Ramos (cell line): ENCODE data around the gene AHR.

ENCODE experiments used
- in situ Hi-C: fragments of 300-500 bp; cut with MboI; formaldehyde crosslinking; loops from one replicate; pipeline ENCODE4 v1.14.3; 2022; ENCODE audit warnings: low sequenced_read_pairs; ENCODE audit not compliant: unreplicated experiment

AHR gene

DNA sequence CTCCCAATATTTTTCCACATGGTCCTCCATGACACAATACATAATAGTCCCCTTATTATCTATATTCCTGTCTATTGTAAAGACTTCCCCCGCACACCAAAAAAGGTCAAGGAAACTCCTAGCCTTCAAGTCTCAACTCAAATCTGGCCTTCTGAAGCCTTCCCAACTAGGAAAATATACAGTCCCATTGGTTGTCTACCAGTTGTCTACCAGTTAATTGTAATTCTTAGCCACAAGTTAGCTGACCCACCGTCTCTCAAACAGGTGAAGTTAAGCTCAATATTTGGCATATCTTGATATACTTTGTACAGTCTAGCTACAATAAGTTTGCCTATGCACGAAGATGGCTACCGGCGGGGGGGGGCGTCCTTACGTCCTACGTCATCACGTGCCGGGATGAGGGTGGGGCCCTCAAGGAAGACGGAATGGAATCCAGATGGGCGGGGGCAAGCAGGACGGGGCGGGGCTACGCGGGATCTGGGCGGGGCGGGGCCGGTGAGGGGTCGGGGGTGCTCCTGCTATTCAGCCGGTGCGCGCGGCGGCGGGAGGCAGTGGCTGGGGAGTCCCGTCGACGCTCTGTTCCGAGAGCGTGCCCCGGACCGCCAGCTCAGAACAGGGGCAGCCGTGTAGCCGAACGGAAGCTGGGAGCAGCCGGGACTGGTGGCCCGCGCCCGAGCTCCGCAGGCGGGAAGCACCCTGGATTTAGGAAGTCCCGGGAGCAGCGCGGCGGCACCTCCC lies at the start of gene AHR:
AHR (plus strand) TSS at position 551 of the 738 bp plus-strand sequence. CDS start 613 bp downstream, outside the sequence.
- in situ Hi-C loops, result no loop called here

DNA sequence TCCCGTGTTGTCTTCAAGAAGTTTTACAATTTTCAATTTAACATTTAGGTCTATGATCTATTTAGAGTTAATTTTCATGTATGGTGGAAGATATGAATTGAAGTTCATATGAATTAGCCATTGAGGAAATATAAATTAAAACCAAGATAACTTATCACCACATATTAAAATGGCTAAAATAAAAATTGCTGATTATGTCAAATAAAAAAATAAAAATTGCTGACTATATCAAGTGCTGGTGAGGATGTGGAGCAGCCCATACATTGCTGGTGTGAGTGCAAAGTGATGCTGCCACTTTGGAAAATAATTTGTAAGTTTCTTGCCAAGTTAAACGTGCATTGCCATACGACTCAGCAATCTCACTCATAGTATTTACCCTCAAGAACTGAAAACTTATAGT lies 44.6 kb upstream of the AHR start:
- in situ Hi-C loops, result no loop called here

DNA sequence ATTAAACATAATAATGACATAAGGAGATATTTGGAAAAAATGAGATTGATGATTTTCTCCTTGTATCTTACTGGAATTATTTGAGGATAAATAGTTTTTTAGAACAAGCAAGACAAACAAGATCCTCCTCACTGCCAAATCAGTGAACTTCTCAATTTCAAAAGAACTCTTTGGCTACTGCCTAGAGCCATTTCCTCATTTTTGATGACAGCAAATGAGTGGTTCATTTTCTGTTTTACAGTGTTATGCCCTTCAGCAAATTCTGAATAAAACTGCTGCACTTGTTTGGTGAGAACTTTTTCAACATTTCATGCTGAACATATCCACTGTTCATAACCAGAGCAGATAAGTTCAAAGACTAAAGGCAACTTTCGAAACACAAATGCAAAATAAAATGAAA lies 42.5 kb upstream of the AHR start:
- in situ Hi-C loops, result no loop called here

DNA sequence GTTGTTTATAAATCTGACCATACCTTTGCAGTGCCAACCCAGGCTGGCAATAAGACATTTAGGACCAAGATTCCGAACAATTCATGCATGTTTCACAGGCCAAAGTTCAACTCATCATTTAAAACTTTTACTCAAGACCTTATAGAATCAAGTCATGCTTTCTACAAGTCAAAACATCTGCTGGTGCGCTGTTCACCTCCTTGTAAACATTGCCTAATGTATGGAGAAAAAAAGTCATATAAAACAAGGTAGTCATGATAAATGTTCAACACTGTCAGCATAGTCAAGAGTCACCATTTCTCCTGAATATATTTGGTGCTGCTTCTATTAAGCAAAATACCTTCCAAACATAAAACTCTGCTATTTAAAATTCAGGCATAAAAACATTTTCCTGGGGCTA lies 42.1 kb upstream of the AHR start:
- in situ Hi-C loops, result no loop called here

DNA sequence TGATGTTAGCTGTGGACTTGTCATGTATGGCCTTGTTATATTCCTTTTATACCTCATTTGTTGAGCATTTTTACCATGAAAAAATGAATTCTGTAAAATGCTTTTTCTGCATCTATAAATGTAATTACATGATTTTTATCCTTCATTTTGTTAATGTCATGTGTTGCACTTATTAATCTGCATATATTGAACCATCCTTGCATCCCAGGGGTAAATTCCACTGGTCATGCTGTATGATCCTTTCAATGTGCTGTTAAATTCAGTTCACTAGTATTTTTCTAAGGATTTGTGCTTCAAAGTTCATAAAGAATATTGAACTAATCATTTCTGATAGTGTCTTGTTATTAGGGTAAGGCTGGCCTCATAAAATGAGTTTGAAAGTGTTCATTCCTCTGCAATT lies 31.9 kb upstream of the AHR start:
- in situ Hi-C loops, result no loop called here

DNA sequence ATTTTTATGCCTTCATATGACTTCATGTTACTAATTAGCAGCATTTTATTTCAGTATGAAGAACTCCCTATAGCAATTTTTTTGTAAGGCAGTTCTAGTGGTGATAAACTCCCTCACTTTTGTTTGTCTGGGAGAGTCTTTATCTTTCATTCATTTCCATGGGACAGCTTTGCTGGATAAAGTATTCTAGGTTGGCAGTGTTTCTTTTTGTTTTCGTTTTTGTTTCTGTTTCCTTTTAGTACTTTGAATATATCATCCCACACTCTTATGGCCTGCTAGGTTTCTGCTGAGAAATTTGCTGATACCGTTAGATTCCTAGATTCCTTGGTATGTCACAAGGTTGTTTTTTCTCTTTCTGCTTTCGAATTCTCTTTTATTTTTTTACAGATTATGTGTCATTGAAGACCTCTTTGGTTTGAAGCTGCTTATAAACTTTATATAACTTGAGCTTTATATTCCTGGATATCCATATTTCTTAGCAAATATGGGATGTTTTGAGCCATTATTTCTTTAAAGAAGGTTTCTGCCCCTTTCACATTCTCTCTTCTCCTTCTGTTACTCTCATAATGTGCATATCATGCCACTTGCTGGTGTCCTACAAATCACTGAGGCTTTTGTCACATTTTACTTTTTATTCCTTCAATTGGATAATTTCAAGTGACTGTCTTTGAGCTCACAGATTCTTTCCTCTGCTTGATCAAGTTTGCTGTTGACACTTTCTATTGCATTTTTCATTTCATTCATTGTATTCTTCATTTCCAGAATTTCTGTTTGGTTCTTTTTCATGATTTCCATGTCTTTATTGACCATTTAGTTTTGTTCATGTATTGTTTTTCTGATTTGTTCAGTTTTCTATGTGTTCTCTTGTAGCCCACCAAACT lies 28.9 kb upstream of the AHR start:
- in situ Hi-C loops, result no loop called here

DNA sequence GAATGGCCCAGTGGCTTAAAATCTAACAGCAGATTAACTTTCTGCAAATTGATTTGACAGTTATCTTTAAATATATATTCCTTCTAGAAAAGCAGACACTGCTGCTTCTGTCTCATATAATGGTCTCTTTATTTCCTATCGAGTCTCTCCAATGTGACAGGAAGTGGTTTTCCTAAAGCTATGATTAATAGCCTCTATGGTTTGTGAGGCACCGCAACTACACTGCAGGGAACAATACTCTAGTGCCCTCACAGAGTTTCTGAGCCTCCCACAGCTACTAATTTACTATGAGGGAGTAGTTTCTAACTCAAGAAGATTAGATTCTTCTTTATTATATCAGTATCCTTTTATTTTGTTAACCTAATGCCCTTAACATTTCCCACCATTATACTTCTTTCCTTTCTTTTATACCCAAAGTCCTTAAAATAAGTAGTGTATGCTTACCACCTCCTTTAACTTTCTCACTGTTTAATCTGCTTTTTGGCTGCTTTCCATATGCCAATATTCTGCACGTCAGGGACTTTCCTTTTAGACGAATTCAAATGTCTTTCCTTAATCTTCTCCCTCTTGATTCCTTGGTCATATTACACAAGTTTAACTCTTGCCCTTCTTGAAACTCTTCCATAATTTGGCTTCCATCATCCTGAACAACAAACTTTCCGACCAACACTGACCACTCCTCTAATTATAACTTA lies 23.8 kb upstream of the AHR start:
- in situ Hi-C loops, result no loop called here

DNA sequence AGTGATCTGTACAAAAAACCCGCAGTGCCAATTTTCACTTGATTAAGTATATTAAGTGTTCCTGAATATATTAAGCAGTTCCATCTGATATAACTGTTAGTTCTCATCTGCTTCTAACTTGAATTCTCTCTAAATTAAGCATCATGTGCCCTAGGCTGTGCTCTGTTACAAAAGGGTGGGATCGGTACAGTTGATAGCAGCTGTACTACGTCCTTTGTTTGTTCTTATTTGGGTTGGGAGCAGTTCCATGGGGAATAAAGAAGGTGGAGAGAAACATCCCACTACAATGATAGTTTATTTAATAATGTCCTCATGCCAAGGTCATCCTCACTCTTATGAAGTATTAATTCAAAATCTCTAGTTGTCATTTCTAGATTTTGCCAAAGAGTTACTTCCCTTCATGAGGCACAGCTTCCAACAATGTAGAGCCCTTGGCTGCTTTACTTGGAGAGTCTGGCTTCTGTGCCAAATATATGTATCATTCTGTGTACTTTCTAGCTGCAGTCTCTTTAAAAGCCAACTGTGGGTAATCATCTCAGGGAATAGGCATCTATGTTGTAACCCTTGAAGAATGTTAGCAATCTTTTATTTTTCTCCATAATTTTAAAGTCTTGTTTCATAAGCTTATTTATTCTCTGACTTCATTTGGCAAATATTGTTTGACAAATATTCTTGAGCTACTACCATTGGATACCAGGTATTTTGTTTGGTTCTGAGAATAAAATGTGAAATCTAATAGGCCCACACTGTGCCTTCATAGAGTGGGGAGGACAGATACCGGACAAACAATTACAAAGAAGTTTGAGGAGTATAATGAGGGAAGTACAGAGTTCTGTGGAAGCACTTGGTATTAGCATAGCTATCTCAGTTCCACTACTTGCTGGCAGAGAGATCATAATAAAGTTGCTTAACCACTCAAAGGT lies 22.4 kb upstream of the AHR start:
- in situ Hi-C loops, result no loop called here

DNA sequence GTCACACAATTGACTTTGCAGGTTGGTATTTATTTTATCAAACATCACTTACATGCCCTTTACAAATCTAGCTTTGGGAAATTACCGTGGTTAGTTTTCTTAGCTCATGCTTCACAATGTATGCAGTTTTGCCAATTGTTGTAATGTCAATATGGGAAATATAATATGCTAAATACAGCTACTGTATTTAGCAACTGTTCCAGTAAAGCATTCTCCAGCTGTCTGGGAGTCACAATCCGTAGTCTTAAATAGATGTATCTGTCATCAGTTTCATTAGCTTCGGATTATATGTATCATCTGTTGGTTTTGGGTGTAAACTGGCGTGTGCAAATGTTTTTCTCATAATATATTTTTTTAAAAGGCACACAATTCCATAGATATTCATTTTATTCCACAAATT lies 19.4 kb upstream of the AHR start:
- in situ Hi-C loops, result no loop called here

DNA sequence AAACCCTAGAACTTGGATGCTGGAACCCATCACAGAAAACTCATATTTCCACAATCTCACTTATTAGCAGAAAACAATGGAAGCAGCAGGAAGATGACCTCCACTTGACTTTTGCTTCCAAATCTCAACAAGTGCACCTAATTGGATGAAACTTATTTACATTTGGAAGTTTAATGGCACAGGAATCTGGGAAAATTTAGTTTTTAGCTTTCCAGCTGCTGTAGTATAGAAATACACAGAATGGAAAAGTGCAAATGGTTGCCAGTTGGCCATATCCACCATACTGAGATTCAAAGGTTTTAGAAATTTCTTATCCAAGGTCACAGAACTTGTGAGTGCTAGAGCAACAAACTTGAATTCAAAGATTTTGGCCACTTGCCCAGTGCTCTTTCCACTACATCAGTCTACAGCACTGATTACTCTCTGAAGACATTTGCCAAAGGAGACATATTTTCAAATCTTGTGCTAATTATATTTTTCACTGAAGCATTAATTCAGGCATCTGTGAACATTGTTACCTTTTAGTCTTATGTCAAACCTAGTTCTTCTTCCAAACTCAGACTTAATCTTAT lies 9.3 kb upstream of the AHR start:
- in situ Hi-C loops, result no loop called here

DNA sequence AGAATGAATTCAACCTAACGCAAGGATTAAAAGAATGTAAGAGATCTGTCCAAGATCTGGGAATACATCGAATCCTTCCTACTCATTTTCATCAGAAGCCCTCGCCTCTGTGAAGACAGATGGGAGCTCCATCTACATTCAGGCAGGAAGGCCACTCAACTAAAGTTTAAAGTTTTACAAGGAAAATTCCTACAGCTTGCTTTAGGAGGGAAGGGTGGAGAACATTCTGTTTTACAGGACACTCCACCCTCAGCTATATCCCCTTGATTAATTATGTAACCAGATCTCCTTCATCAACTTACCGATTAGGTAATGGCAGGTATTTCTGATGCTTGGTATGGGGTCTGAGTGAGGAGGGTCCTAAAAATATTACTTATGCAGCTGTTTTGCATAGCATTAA lies 5.6 kb upstream of the AHR start:
- in situ Hi-C loops, result no loop called here

DNA sequence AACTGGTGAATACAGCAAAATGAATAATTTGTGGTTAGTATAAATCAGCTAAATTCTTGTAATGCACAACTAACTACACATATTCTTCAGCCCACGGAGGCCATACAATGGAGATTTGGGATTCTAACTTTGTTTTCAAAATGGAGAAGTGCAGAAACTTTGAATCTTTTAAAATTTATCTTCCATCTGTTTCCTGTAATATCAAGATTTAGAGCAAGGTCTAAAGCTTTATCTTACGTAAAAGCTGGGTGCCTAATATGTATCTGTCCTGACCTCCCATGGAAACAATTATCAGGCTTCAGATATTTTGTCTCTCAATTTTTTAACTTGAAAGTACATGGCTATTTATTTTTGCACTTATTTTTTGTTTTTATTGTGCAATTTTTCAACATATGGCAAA lies 5.0 kb upstream of the AHR start:
- in situ Hi-C loops, result no loop called here

DNA sequence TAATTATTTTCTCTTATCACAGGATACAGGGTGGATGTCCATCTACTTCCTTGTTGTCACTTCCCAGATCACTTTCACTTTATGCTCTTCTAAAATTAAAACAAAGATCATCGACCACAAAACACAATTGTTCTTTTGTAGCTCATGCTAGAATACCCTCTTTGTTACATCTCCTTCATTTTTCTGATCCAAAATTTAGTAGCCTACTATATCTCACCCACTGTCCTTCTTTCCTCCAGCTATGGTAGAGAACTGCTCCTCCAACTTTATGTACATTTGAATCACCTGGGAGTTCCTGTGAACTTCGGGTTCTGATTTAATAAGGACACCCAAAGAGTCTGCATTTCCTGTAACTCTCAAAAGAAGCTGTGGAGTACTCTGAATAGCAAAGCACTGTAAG lies 1.2 kb upstream of the AHR start:
- in situ Hi-C loops, result no loop called here

DNA sequence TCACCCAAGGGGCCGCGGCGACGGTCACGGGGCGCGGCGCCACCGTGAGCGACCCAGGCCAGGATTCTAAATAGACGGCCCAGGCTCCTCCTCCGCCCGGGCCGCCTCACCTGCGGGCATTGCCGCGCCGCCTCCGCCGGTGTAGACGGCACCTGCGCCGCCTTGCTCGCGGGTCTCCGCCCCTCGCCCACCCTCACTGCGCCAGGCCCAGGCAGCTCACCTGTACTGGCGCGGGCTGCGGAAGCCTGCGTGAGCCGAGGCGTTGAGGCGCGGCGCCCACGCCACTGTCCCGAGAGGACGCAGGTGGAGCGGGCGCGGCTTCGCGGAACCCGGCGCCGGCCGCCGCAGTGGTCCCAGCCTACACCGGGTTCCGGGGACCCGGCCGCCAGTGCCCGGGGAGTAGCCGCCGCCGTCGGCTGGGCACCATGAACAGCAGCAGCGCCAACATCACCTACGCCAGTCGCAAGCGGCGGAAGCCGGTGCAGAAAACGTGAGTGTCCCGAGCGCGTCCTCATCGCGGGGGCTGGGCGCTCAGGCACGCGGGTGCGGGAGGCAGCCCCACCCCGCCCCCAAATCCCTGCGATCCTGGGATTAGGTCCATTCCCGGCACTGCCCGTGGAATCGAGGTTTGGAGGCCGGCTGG lies 509 bp downstream of the AHR start:
- in situ Hi-C loops, result no loop called here

DNA sequence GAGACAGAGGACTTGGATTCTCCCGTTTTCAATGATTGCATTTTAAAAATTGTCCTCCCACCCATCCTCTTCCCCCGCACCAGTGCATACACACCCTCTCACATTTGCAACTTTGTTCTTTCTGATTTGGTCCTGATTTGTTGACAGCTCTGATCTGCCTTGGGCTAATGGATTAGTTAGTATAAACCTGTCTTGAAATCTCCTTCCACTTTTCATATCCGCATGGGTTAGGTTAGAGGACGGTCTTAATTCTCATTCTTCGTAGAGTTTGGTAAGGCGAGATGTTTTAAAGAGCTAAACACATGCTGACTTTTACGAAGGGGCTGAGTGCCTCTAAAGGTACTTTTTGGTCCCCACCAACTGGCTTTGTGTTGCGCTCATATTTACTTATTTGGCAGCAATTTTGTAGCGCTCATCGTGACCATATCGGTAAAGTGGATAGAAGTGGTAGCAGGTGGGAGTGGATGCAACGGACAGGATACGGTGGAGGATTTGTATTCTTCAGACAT lies 1.1 kb downstream of the AHR start:
- in situ Hi-C loops, result no loop called here

DNA sequence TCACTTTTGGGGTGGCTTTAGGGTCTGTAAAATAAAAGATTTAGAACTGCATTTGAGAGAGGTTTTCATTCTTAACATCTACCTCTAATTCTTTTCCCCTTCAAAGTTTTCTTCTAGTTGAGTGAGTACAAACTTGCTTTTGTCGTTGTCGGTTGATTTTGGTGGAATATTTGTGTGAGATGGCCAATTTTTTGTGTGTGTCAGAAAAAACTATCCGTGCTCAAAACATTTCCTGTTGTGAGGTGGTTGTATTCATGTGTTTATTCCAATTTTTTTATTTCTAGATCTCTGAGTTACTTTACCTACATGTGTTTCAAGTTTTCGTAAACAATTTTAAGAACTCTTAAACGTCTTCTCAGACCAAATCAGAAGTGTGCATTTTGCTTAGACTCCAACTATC lies 1.6 kb downstream of the AHR start:
- in situ Hi-C loops, result no loop called here

DNA sequence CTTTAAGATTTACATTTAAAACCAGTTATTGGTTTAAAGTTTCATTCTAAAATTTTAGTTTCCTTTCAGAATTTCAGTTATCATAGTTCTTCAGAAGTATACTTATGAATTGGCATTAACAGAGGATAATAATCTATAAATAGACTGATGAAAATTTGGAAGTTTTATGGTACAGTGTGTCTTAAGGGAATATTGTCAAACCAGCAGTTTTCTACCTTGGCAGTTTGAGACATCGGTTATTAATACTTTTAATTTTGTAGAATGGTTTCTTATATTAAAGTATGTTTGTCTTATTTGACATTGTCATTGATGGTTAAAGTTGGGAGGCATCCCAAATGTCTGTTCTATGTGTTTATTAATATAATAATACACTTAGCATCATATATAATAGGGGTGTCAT lies 2.0 kb downstream of the AHR start:
- in situ Hi-C loops, result no loop called here

DNA sequence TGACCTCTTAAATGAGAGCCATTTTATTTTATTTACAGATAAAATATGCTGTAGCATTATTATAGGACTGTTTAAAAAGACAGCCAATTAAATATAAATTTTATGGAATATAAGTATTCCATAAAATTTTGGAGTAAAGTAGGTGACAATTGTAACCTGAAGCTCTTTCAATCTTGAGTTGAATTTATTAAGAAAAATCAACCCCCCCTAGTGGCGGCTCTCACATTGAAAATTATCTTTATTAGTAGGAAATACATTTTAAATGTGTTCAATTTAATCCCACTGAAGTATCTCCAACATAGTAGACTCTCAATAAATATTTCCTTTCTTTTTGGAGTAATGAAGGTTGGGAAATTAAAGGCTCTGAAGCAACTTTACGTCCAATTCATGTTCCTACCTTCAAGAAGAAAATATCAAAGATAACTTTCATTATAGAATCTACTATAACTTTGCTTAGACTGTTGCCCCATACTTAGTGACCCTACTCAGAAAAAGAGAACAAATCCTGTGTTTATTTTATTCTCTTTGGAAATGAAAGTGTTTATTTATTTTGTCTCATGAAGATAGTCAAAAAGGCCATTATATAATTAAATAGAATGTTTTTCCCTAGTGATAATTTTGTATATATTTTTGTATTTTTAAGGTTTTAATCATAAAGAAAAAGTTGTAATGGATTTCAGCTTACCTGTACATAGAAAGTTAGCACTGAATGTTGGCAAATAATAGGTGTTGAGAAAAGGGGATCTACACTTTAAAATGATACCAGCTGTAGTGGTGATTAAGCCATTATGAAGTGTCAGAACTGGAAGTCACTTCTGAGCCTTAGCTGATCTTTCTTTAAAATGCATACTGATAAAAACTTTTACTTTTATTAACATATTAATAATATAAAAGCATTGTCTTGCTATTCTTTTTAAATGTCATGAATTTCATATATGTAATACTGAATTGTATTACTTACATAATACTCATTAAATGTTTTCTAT lies 3.3 kb downstream of the AHR start:
- in situ Hi-C loops, result no loop called here
